ENCODE results near the gene GPR18. TPM values are rescaled to one million over a fixed set of nuclear protein-coding genes. Genes with fewer than 3 reads are reported as not detected.

Gene GPR18, protein sequence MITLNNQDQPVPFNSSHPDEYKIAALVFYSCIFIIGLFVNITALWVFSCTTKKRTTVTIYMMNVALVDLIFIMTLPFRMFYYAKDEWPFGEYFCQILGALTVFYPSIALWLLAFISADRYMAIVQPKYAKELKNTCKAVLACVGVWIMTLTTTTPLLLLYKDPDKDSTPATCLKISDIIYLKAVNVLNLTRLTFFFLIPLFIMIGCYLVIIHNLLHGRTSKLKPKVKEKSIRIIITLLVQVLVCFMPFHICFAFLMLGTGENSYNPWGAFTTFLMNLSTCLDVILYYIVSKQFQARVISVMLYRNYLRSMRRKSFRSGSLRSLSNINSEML
- total RNA-seq: under 1 TPM in 1 of 7 donors, not detected in 6; 0.30 TPM
- polyA plus RNA-seq: under 1 TPM in 1 of 2 donors, not detected in 1; 0.73 TPM
- long read RNA-seq, donor 1: 0 reads
- long read RNA-seq, donor 2: 0 reads
- long read RNA-seq, donor 3: 0 reads

DNA sequence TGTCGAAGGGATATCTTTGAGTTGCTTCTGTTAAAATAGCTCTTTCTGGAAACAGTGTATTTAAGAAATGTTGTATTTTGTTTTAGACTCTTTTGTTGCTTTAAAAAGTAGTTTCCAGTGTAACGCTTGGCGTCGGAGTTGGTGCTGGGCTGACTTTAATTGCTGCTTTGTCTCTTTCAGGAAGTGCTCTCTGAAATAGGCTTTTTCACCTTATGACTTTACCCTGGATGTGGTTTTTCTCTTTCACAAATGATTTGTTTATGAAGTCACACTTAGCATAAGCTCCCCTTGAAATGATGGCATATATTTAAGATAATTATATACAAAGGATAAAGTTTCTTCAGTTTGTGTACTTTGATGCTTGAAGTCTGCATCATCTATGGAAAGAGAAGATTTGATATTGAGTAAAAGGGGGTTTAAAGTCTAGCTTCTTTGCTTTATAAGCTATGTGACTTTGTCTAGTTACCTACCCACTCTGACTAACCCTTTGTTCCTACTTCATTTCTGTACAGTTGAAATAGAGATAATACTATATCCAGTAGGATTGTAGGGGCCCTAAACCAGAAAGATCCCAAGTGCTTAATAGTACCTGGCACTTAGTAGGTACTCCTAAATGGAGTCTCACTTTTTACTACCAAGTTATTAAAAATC is at the start of gene GPR18:
Gene GPR18 (minus strand): TSS at position 170 of the 651 bp plus-strand sequence. CDS start 2,507 bp downstream, outside the sequence.
- no peak for DNase-seq
- no peak within 1 kb of the TSS for H3K27ac ChIP-seq
- TF ChIP-seq EP300 (IDR thresholded peaks at IDR 0.05): no peak
- TF ChIP-seq, protein P1, sequence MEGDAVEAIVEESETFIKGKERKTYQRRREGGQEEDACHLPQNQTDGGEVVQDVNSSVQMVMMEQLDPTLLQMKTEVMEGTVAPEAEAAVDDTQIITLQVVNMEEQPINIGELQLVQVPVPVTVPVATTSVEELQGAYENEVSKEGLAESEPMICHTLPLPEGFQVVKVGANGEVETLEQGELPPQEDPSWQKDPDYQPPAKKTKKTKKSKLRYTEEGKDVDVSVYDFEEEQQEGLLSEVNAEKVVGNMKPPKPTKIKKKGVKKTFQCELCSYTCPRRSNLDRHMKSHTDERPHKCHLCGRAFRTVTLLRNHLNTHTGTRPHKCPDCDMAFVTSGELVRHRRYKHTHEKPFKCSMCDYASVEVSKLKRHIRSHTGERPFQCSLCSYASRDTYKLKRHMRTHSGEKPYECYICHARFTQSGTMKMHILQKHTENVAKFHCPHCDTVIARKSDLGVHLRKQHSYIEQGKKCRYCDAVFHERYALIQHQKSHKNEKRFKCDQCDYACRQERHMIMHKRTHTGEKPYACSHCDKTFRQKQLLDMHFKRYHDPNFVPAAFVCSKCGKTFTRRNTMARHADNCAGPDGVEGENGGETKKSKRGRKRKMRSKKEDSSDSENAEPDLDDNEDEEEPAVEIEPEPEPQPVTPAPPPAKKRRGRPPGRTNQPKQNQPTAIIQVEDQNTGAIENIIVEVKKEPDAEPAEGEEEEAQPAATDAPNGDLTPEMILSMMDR (IDR thresholded peaks at IDR 0.05): no peak
- TF ChIP-seq POLR2A (IDR thresholded peaks at IDR 0.05): no peak
- no peak within 1 kb of the TSS for H3K4me3 ChIP-seq
- WGBS, 3 donors: 89 to 91% (median 91%) methylated on average over 4 of the region's 4 CpGs
- H3K4me1 ChIP-seq (ENCODE audit: insufficient read depth): no peaks in the 10 kb centered on the region
- no peaks in the 10 kb centered on the region for H3K27me3 ChIP-seq
- H3K36me3 ChIP-seq: no peaks in the 10 kb centered on the region
- intact Hi-C loops (cut with DNase I): no loop called here
- H3K9me3 ChIP-seq: no peaks in the 10 kb centered on the region

DNA sequence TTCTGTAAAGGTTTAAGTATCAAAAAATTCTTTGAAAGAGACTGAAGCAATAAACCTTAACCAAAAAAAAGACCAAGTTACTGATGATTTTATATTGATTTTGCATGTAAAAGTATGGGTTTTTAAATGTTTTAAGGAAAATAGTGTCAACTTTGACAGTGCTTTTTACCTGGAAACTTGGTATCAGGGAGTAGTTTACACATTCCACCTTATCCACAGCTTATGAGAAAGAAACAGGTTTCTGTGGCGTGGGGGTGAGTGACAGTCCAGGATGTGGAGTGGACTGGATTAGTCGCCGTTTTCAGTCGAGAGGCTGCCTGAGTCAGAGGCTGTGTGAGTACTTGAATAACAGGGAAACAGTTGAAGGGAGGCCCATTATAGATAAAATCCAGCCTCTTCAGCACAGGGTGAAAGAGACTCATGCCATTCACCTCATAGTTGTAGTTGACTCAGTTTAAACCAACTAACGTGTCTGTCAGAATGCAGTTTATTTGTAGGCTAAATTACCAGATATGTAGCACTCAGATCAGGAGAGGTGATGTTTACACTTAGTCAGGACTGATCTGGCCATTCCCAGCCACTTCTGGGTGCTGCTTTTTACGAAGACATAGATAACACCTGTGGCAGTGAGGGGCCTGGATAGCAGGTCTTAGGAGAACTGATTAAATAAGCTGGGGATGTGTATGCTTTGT is 49.6 kb upstream of the GPR18 start:
- no peak for DNase-seq
- intact Hi-C loops (cut with DNase I): loop anchor here in 1 of 4 donors (10.0 kb wide), 1 partner anchor 127 kb away; no protein-coding TSS in a partner anchor
- Histone ChIP-seq H3K4me3 (no peak overlapping the region), H3K9me3 (no peaks in the 10 kb centered on the region), H3K27ac (peak overlapping the region; percentile 3 to 9), H3K36me3 (no peaks in the 10 kb centered on the region), H3K4me1 (ENCODE audit: insufficient read depth) (peaks cover 7% of the 10 kb centered on the region), H3K27me3 (no peaks in the 10 kb centered on the region)
- WGBS, 3 donors: 72 to 76% (median 75%) methylated on average over 6 of the region's 6 CpGs
- TF ChIP-seq, protein P1 (IDR thresholded peaks at IDR 0.05): no peak
- TF ChIP-seq POLR2A (IDR thresholded peaks at IDR 0.05) (no peak), EP300 (IDR thresholded peaks at IDR 0.05) (no peak)

DNA sequence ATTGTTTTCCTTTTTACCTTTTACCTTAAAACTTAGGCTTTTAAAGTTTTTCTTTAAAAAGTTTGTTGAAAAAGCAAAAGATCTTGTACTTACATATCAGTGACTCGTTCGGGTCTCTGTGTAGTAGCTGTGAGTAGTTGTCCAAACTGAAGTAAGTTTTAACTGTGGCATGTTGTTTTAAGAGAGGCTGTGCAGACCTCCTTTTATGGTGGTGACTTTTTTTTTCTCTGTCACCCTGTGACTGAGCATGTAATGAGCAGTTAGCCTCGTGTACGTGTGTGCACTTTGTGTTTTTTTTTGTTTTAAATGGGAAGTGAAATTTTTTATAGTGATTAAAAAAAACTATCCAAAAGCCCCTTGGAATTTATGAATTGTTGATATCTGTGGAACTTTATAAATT is 49.1 kb upstream of the GPR18 start, which contains the start of gene GPR183:
Gene GPR183 (minus strand): TSS at position 153 of the 400 bp plus-strand sequence. CDS start 11,254 bp downstream, outside the sequence.
- 32 to 46% (median 39%) methylated on average over 4 of the region's 4 CpGs for WGBS, 3 donors
- intact Hi-C loops (cut with DNase I): loop anchor here in 1 of 4 donors (10.0 kb wide), 1 partner anchor 128 kb away; no protein-coding TSS in a partner anchor

More for the DNA sequence above, 49.1 kb upstream of the GPR18 start, which contains the start of gene GPR183:
- H3K36me3 ChIP-seq: no peaks in the 10 kb centered on the region
- H3K27me3 ChIP-seq: no peaks in the 10 kb centered on the region
- TF ChIP-seq, protein P1 (IDR thresholded peaks at IDR 0.05): no peak
- TF ChIP-seq EP300 (IDR thresholded peaks at IDR 0.05) (no peak), POLR2A (IDR thresholded peaks at IDR 0.05) (no peak)
- peaks cover 3% of the 10 kb centered on the region for H3K4me1 ChIP-seq (ENCODE audit: insufficient read depth)
- no peak for DNase-seq
- H3K9me3 ChIP-seq: no peaks in the 10 kb centered on the region
- H3K27ac ChIP-seq: peak within 1 kb of the TSS; percentile 3 to 9
- no peak within 1 kb of the TSS for H3K4me3 ChIP-seq
